ENCODE measurements around the gene PANX2. TPM values are rescaled to one million over a fixed set of nuclear protein-coding genes. Genes with fewer than 3 reads are reported as not detected.

The PANX2 gene
- total RNA-seq, 1 experiment from 2014 or later: 2.6 TPM

GRCh38 chr22:50189184-50189848, 18.8 kb downstream of the PANX2 start:
- H3K27ac Mint-ChIP-seq (ENCODE audit: unreplicated experiment): no peak overlapping the region
- no peak overlapping the region for H3K4me3 Mint-ChIP-seq (ENCODE audit: unreplicated experiment)
- H3K4me1 Mint-ChIP-seq (ENCODE audit: low read depth, unreplicated experiment): no peaks in the 10 kb centered on the region
- DNase-seq: no peak
- Histone ChIP-seq H3K36me3 (ENCODE audit: control insufficient read depth, insufficient read depth, low read length) (no peaks in the 10 kb centered on the region), H3K4me1 (peaks cover 11% of the 10 kb centered on the region; the same call in 1 of the 2 replicates), H3K9me3 (no peaks in the 10 kb centered on the region), H3K4me3 (ENCODE audit: low read depth, low read length) (no peak overlapping the region), H3K27me3 (replicated peaks; ENCODE audit: control insufficient read depth, insufficient read depth, low read length) (no peaks in the 10 kb centered on the region)
- peaks cover 6% of the 10 kb centered on the region for H3K36me3 Mint-ChIP-seq (ENCODE audit: insufficient read depth, unreplicated experiment)
- POLR2A ChIA-PET: no interaction called here
- H3K9me3 Mint-ChIP-seq (ENCODE audit: unreplicated experiment): no peaks in the 10 kb centered on the region
- CTCF ChIA-PET: no interaction called here
- TF ChIP-seq CTCF (IDR thresholded peaks at IDR 0.05; ENCODE audit: insufficient read depth in 1 of 2, low read depth in 1 of 2, low read length in 1 of 2, severe bottlenecking in 1 of 2, unreplicated experiment in 1 of 2): no peak
- no TSS peak for BruUV-seq (replicated peaks)
- intact Hi-C loops (cut with micrococcal nuclease; ENCODE audit: unreplicated experiment): no loop called here
- H3K27me3 Mint-ChIP-seq (ENCODE audit: insufficient read depth, unreplicated experiment): no peaks in the 10 kb centered on the region

- no peaks in the 10 kb centered on the region for H3K27me3 Mint-ChIP-seq (ENCODE audit: insufficient read depth, unreplicated experiment)
- intact Hi-C loops (cut with micrococcal nuclease; ENCODE audit: unreplicated experiment): no loop called here
- H3K9me3 Mint-ChIP-seq (ENCODE audit: unreplicated experiment): no peaks in the 10 kb centered on the region
- H3K4me3 ChIP-seq (ENCODE audit: low read depth, low read length): no peak overlapping the region
- no peak overlapping the region for H3K27ac Mint-ChIP-seq (ENCODE audit: unreplicated experiment)
- H3K4me1 ChIP-seq: peaks cover 11% of the 10 kb centered on the region; the same call in 1 of the 2 replicates
- no peaks in the 10 kb centered on the region for H3K9me3 ChIP-seq
- DNase-seq: no peak
- no peaks in the 10 kb centered on the region for H3K4me1 Mint-ChIP-seq (ENCODE audit: low read depth, unreplicated experiment)
- CTCF ChIA-PET: no interaction called here
- peaks cover 6% of the 10 kb centered on the region for H3K36me3 Mint-ChIP-seq (ENCODE audit: insufficient read depth, unreplicated experiment)
- no peaks in the 10 kb centered on the region for H3K36me3 ChIP-seq (ENCODE audit: control insufficient read depth, insufficient read depth, low read length)
- H3K27me3 ChIP-seq (replicated peaks; ENCODE audit: control insufficient read depth, insufficient read depth, low read length): no peaks in the 10 kb centered on the region
- TF ChIP-seq CTCF (IDR thresholded peaks at IDR 0.05; ENCODE audit: insufficient read depth in 1 of 2, low read depth in 1 of 2, low read length in 1 of 2, severe bottlenecking in 1 of 2, unreplicated experiment in 1 of 2): no peak
- POLR2A ChIA-PET: no interaction called here
- H3K4me3 Mint-ChIP-seq (ENCODE audit: unreplicated experiment): no peak overlapping the region
- BruUV-seq (replicated peaks): no TSS peak
Measured at GRCh38 chr22:50189849-50190181, 19.3 kb downstream of the PANX2 start.

GRCh38 chr22:50190182-50190940, 19.8 kb downstream of the PANX2 start:
- H3K4me1 ChIP-seq: peaks cover 8% of the 10 kb centered on the region; the same call in 1 of the 2 replicates
- Mint-ChIP-seq H3K27me3 (ENCODE audit: insufficient read depth, unreplicated experiment) (no peaks in the 10 kb centered on the region), H3K4me1 (ENCODE audit: low read depth, unreplicated experiment) (no peaks in the 10 kb centered on the region), H3K4me3 (ENCODE audit: unreplicated experiment) (no peak overlapping the region), H3K36me3 (ENCODE audit: insufficient read depth, unreplicated experiment) (peaks cover 6% of the 10 kb centered on the region), H3K27ac (ENCODE audit: unreplicated experiment) (no peak overlapping the region), H3K9me3 (ENCODE audit: unreplicated experiment) (no peaks in the 10 kb centered on the region)
- no peaks in the 10 kb centered on the region for H3K9me3 ChIP-seq
- intact Hi-C loops (cut with micrococcal nuclease; ENCODE audit: unreplicated experiment): no loop called here
- BruUV-seq (replicated peaks): no TSS peak
- H3K36me3 ChIP-seq (ENCODE audit: control insufficient read depth, insufficient read depth, low read length): no peaks in the 10 kb centered on the region
- no peak for DNase-seq
- TF ChIP-seq CTCF (IDR thresholded peaks at IDR 0.05; ENCODE audit: insufficient read depth in 1 of 2, low read depth in 1 of 2, low read length in 1 of 2, severe bottlenecking in 1 of 2, unreplicated experiment in 1 of 2): no peak
- ChIA-PET POLR2A (no interaction called here), CTCF (no interaction called here)
- H3K27me3 ChIP-seq (replicated peaks; ENCODE audit: control insufficient read depth, insufficient read depth, low read length): no peaks in the 10 kb centered on the region
- H3K4me3 ChIP-seq (ENCODE audit: low read depth, low read length): no peak overlapping the region

All from Caco-2 (cell line).